CD4-positive, alpha-beta T cell treated with Interferon alpha-2 for 1 hour (primary cell): ENCODE data around the gene ZNF26.
"Not testable (repeated sequence)": the region's sequence is repeated elsewhere in the genome, so short reads cannot be mapped to it uniquely, and the experiment has no call there.

Source experiments
- DNase-seq, 2 donors: peaks; one replicate each; pipeline ENCODE4 v3.0.0-alpha.2; 2020 to 2022

The ZNF26 gene, protein sequence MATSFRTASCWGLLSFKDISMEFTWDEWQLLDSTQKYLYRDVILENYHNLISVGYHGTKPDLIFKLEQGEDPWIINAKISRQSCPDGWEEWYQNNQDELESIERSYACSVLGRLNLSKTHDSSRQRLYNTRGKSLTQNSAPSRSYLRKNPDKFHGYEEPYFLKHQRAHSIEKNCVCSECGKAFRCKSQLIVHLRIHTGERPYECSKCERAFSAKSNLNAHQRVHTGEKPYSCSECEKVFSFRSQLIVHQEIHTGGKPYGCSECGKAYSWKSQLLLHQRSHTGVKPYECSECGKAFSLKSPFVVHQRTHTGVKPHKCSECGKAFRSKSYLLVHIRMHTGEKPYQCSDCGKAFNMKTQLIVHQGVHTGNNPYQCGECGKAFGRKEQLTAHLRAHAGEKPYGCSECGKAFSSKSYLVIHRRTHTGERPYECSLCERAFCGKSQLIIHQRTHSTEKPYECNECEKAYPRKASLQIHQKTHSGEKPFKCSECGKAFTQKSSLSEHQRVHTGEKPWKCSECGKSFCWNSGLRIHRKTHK

DNA sequence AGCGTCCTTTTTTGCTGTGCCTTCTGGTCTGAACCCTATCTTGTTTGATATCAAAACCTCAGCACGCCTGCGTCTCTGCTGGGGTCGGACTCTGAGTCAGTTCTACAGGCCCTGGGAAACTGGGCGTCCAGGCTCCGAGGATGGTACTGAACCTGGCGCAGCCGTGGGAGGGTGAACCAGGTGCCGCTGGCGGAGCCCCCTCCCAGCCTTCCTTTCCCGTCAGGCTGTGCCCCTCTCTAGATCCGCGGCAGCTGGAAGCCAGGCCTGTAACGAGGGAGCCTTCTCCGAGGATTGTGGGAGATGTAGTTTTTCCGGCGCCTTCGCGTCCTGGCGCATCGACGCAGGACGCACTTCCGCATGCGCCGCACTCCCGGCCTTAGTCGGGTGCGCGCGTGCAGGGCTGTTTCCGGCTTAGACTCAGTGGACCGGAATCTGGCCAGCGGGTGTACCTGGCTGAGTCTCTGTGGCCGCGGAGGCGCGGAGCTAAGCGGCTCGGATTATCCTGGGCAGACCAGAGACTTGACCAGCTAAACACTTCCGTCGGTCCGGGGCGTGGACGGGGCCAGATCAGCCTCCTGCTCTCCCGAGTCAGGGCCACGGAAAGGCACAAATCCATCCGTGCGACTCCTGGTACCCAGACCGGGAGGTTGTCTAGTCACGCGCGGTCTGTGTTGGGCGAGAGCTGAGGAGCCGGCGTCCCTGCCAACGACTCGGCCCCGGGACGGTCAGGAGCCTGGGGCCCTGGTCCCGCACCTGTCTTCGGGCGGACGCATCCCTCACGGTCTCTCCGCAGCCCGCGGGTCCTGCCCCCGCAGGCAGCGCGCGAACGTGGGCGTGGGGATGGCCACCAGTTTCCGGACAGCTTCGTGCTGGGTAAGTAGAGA lies at the start of gene ZNF26:
ZNF26 (plus strand) TSS at position 367 of the 884 bp plus-strand sequence; CDS start at position 841, 474 bp downstream.
- peak; percentile 89 to 92 for DNase-seq

DNA sequence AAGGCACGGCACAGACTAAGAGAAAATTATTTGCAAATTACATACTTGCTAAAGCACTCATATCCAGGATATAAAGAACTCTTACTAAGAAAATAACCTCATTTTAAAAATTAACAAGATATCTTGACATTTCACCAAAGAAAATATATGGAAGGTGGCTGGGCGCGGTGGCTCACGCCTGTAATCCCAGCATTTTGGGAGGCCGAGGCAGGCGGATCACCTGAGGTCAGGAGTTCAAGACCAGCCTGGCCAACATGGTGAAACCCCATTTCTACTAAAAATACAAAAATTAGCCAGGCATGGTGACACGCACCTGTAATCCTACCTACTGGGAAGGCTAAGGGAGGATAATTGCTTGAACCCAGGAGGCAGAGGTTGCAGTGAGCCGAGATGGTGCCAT lies 49.2 kb upstream of the ZNF26 start:
- DNase-seq = not testable (repeated sequence)

DNA sequence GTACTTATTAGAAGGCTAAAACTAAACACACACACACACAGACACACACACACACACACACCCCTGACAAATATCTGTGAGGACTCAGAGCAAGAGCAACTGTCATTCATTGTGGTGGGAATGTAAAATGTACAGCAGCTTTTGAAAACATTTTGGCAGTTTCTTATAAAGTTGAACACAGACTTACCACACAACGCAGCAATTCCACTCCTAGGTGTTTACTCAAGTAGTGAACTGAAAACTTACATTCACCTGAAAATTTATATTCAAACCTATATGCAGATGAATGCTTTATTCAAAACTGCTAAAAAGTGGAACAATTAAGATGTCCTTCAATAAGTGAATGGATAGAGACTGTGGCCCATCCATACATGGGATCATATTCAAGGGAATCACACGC lies 48.7 kb upstream of the ZNF26 start:
- no peak for DNase-seq

DNA sequence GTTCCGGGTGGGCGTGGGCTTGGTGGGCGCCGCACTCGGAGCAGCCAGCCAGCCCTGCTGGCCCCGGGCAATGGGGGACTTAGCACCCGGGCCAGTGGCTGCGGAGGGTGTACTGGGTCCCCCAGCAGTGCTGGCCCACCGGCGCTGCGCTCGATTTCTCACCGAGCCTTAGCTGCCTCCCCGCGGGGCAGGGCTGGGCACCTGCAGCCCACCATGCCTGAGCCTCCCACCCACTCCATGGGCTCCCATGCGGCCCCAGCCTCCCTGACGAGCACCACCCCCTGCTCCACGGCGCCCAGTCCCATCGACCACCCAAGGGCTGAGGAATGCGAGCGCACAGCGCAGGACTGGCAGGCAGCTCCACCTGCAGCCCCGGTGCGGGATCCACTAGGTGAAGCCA lies 47.4 kb upstream of the ZNF26 start:
- DNase-seq = not testable (repeated sequence)

DNA sequence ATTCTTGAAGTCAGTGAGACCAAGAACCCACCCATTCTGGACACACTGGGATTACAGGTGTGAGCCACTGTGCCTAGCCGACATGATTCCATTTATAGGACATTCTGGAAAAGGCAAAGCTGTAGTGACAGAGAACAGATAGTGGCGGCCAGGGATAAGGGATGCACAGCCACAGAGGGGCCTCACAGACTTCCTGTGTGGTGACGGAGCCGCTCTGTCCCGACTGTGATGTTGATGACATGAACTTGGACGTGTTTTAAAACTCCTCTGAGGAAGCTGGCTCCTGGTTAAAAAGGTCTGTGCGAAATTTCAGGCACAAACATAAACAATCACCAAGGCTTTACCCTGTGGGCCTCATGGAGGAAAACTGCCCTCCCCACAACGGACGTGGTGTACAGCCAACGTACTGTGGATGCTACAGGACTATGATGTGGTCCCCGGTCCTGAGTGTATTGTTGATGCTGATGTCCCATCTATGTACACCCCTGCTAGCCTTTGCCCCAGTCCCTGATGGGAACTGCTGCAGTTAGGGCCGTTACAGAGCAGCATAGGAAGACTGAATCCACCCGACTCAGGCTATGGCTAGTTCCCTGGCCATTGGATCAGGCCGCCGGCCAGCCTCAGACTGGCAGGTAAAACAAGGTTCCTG lies 46.0 kb upstream of the ZNF26 start:
- DNase-seq = no peak

DNA sequence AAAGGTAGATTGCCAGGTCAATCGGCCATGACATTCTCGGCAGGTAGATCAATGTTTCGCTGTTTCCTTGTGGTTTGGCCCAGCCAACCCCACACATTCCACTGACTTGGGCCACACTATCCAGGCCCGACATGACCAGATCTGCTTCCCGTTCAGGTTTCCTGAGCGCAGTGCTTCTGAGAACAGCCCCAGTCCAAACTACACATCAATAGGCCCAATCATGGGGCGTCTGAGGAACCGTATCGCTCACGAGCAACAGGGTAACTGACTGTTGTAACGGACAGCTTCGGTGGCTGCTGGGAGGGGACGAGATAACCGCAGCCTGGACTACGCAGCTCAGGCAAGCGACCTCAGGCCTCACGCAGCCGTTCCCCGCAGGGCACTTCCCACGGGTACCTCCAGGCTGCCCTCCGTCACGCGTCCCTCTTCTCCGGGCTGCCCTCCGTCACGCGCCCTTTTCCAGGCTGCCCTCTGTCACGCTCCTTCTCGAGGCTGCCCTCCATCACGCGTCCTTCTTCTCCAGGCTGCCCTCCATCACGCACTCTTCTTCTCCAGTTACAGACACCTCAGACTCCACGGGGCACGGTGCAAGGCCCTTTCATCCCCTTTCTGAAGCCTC lies 44.7 kb upstream of the ZNF26 start:
- no peak for DNase-seq

DNA sequence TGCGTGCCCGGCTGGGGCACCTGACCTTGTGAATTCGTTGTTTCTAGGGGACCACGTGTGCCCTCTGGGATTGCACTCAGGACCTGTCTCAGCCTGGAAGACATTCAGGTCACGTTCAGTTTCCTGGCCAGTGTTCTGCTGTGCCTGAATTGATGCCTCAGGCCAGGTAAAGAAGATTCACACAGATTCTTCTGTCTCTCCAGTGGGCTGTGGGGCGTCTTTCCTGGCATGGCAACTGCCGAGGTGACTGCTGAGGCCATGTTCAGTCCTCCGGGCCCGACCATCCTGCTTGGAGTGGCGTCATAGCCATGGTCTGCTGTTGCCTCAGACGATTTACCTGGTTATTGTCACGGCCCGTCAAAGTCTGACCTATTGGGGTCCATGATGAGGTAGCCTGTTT lies 43.6 kb upstream of the ZNF26 start:
- DNase-seq = no peak

DNA sequence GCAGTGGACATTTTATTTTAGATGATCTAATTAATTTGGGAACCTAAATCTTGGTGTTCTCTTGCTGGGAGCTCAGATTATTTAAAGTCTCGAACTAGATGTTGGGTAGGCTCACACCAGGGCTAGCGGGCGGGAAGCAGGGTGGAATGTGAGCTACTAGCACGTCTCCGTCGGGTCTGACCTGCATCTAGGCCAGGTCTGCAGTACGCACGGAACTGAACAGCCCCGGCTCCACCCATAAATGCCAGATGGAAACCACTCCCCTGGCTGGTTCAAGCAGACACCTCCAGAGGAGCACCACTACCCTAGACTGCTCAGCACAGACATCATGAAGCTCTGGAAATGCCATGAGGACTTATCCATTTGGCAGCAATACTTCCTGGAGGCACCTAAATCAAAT lies 40.4 kb upstream of the ZNF26 start:
- DNase-seq = no peak

DNA sequence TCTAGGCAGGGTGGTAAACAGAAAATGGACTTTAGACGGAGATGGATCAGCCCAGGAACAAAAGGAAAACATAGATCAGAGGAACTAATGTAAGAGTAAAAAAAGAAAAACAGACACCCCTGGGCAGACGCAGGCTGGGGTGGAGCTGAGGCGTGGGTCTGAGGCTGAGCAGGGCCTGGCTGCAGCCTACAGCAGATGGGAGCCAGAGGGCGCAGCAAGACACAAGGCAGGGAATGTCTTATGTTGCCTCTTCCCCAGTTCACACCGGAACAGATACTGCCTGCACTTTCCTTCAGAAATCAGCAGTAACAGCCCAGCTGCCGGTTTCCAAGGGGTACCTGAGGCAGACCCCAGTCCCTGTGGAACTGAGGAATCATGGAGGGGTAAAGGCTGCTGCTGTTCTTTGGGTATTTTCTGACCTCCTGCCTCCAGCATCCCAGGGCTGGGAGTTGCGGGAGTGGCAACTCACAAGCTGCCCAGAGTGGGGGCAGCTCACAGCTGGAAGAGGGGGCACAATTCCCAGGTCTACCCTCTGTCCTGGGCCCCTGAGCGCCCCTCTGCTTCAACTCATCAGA lies 39.8 kb upstream of the ZNF26 start:
- DNase-seq = no peak

DNA sequence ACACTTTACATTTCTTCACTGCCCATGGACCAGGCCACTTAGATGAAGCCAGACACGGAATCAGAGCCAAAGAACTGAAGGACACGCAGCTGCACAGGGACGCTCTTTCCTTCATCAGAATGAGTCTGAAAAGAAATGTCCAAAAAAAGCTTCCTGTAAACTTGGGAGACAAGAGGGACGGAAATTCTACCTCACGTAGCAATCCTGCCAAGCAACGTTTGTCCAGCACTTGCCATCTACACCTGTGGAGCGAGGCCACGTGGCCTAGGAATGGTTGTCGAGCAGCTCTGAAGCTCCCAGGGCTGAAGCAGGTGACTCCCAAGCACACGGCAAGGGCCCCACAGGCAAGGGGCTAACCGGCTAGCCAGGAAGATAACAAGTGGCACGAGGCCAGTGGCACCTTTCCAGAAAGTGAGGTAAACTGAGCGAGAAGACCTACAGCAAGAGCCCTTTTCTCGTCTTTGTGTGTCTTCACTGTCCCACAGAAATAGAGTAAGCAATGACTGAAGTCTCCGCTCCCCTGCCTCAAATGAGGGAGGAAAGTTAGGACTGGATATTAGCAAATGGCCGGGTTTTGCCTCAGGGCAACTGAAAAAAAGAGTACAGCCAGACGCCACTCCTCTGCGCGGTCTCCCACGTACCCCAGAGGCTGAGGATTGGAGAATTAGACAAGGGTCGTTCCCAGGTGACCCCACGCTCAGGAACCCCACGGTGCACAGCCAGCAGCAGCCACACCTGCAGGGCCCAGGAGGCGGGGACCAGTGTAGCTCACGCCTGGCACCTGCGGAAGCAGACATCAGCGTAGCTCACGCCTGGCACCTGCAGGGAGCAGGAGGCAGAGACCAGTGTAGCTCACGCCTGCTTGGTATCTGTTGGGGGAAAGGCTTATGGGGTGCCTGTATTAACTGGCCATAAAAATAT lies 37.8 kb upstream of the ZNF26 start:
- no peak for DNase-seq

DNA sequence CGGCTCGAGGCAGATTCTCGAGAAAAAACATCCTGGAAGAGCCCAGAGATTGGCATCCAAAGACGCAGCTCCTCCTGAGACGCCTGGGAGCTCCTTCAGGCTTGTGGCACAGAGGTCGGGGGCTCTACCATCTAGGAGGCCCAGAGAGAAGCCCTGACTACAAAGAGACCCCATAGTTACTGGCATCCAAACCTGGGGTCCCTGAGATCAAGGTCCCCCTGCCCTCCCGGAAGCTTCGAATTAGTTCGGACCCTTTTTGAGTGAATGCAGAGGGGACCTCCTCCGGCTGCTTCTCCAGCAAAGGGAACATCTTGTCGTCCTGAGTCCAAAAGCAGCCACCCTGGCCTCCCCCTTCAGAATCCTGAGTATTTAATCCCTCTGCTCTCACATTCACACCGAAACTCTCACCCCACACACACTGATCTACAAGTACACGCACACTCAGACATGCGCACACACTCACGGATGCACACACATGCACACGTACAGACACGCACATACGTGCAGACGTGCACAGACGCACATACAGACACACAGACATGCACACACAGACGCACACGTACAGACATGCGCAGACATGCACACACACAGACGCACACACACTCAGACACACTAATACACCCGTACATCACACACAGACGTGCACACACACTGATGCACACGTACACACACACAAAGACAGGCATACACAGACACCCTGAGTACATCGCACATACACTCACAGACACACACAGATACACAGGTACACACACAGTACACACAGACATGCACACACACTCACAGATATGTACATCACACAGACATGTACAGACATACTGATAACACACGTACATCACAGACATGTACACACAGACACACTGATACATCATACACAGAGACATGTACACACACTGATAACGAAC lies 36.0 kb upstream of the ZNF26 start:
- DNase-seq = no peak

DNA sequence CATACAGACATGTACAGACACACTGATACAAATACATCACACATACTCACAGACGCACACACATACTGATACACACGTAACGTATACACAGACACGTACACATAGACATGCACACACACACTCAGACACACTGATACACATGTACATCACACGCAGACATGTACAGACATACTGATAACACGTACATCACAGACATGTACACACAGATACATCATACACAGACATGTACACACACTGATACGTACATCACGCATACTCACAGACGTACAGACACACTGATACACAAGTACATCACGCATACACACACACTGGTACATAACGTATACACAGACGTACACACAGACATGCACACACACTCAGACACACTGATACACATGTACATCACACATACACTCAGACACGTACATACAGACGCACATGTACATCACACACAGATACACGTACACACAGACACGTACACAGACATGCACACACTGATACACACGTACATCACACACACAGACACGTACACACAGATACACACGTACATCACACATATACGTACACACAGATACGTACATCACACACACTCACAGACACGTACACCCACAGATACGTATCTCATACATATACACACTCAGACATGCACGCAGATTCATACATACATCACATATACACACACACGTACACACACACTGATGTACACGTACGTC lies 35.2 kb upstream of the ZNF26 start:
- no peak for DNase-seq

DNA sequence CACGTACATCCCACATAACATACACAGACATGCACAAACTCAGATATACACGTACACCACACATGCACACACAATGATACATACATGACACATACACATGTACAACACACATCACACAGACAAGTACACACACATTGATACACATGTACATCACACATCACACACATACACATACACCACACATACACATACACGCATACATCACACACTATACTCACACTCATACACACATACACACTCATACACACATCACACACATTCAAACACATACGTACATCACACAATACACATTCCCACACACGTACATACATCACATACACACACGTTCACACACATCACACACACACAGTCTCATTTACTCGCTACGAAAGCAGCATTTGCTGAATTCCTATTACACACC lies 34.5 kb upstream of the ZNF26 start:
- no peak for DNase-seq

DNA sequence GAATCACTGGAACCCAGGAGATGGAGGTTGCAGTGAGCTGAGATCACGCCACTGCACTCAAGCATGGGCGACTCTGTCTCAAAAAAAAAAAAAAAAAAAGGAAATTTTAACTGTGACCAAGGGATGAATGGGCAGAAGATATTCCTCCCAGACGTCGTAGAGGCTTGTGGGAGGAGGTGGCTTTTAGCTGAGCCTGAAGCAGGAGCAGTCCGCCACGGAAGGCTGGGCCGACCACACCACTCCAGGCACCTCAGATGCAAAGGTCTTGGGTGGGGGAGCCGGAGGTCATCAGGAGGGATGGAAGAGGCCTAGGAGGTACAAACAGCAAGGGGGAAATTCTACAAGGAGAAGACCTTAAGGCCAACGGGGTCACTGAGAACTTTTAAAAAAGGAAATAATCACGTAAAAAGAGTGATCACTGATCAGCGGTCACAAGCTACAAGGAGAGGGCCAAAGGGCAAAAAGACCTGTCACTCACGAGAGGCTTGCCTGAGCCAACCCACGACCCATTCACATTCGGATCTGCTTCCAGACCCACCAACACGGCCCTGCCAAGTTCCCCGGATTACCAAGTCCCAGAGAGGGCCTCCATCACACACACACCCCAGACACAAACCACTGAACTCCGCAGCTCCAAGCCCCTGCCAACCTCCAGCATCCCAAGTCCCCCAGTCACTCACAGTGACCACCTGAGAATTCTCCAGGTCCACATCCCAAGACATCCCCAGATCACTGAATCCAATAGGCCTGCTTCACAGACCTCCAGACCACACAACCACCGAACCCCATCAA lies 33.6 kb upstream of the ZNF26 start:
- DNase-seq = no peak

DNA sequence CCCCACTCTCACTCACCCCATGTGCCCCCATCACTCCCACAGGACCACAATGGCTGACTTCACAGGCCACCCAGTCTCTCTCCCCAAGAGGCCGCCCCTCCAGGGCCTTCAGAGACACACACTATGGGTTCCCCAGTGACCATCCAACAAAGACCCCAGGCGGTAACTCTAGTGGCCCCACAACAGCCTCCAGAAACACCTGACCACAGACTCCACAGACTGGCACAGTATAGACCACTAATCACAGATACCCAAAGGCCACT lies 33.1 kb upstream of the ZNF26 start:
- DNase-seq = no peak

DNA sequence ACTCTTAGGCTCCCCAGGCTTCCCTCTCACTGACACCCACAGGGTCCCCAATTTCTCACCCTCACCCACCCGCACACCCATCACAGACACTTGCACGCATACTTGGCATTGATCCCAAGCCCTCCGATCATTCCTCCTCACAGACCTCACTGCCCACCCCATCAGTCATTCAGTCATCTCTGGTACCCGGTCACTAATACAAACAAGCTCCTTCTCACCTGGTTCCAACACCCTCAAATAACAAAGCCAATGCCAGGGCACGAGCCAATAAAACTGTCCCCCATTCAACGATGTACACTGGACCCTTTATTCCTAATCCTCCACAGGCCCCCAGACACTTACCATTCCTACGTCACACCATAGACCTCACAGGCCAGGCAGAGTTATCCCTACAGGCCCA lies 32.4 kb upstream of the ZNF26 start:
- DNase-seq = no peak

DNA sequence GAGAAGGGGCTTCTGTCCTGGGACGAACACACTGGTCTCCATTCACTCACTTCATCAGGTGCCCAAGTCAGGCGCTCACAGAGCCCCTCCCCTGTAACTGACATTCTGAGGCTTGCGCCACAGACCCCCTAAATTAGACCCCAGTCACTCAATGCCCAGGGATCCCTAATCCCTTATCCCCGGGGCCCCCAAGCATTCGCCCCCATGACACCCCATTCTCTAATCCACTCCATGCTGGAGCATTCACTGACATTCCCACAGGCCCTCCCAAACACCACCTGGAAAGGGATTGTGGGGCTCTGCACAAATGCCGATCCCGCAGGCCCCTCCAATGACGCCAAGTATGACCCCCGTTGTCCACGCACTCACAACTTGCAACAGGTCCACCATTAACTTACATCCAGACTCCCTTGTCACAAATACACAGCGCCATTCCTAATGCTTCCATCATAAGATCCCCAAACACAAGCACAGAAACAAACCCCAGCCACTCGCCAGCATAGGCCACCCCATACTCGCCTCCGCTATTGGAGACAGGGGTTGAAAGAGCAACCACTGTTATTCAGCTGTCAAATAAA lies 31.6 kb upstream of the ZNF26 start:
- no peak for DNase-seq
